ENCODE data around the gene ZNF708.

DNA sequence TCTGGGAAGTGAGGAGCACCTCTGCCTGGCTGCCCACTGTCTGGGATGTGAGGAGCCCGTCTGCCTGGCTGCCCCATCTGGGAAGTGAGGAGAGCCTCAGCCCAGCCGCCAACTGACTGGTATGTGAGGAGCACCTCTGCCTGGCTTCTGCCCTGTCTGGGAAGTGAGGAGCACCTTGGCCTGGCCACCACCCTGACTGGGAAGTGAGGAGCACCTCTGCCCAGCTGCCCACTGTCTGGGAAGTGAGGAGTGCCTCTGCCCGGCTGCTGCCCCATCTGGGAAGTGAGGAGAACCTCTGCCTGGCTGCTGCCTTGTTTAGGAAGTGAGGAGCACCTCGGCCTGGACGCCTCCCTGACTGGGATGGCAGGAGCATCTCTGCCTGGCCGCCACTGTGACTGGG is 64.8 kb downstream of the ZNF708 start:
- no peak for TF ChIP-seq KLF13 (CRISPR knock-in tag; IDR thresholded peaks at IDR 0.05)
- TF ChIP-seq HOXA5 (CRISPR knock-in tag; IDR thresholded peaks at IDR 0.05): no peak
- TF ChIP-seq KDM1A (CRISPR knock-in tag; IDR thresholded peaks at IDR 0.05): no peak
- TF ChIP-seq CTCF (CRISPR knock-in tag; IDR thresholded peaks at IDR 0.05): no peak
- no peak for TF ChIP-seq DMAP1 (CRISPR knock-in tag; IDR thresholded peaks at IDR 0.05)
- TF ChIP-seq REST (IDR thresholded peaks at IDR 0.05; ENCODE audit: borderline replicate concordance in 1 of 2, low read depth in 1 of 2, low read length in 2 of 2): no peak
- TF ChIP-seq, protein P1, sequence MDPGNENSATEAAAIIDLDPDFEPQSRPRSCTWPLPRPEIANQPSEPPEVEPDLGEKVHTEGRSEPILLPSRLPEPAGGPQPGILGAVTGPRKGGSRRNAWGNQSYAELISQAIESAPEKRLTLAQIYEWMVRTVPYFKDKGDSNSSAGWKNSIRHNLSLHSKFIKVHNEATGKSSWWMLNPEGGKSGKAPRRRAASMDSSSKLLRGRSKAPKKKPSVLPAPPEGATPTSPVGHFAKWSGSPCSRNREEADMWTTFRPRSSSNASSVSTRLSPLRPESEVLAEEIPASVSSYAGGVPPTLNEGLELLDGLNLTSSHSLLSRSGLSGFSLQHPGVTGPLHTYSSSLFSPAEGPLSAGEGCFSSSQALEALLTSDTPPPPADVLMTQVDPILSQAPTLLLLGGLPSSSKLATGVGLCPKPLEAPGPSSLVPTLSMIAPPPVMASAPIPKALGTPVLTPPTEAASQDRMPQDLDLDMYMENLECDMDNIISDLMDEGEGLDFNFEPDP (CRISPR knock-in tag; conservative IDR thresholded peaks at IDR 0.05): no peak
- TF ChIP-seq REXO4 (CRISPR knock-in tag; IDR thresholded peaks at IDR 0.05; ENCODE audit: borderline replicate concordance): no peak
- TF ChIP-seq, protein P2, sequence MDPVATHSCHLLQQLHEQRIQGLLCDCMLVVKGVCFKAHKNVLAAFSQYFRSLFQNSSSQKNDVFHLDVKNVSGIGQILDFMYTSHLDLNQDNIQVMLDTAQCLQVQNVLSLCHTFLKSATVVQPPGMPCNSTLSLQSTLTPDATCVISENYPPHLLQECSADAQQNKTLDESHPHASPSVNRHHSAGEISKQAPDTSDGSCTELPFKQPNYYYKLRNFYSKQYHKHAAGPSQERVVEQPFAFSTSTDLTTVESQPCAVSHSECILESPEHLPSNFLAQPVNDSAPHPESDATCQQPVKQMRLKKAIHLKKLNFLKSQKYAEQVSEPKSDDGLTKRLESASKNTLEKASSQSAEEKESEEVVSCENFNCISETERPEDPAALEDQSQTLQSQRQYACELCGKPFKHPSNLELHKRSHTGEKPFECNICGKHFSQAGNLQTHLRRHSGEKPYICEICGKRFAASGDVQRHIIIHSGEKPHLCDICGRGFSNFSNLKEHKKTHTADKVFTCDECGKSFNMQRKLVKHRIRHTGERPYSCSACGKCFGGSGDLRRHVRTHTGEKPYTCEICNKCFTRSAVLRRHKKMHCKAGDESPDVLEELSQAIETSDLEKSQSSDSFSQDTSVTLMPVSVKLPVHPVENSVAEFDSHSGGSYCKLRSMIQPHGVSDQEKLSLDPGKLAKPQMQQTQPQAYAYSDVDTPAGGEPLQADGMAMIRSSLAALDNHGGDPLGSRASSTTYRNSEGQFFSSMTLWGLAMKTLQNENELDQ (CRISPR knock-in tag; IDR thresholded peaks at IDR 0.05; ENCODE audit: borderline replicate concordance): no peak
- no peak for TF ChIP-seq USF2 (IDR thresholded peaks at IDR 0.05; ENCODE audit: low read depth, low read length)
- no peak for TF ChIP-seq USF2 (CRISPR knock-in tag; IDR thresholded peaks at IDR 0.05; ENCODE audit: borderline replicate concordance)
- no peak for TF ChIP-seq THYN1 (CRISPR knock-in tag; IDR thresholded peaks at IDR 0.05; ENCODE audit: borderline replicate concordance, low read depth)
- no peak for TF ChIP-seq ZNF572 (CRISPR knock-in tag; IDR thresholded peaks at IDR 0.05)
